ENCODE measurements around the gene OR1F1.

GRCh38 chr16:3147757-3148104, 40.3 kb upstream of the OR1F1 start:
- TF ChIP-seq CTCF (IDR thresholded peaks at IDR 0.05; ENCODE audit: low read depth, low read length, poor library complexity, severe bottlenecking) (no peak), EZH2phosphoT487 (IDR thresholded peaks at IDR 0.05; ENCODE audit: borderline replicate concordance, low read length) (no peak)

Data from DOHH2 (cell line).